CD1c-positive myeloid dendritic cell (primary cell): ENCODE measurements around the gene CEP192.
A peak's percentile ranks its signal among the peaks of the same experiment; 100 is the strongest.
"Not testable (repeated sequence)": the region's sequence is repeated elsewhere in the genome, so short reads cannot be mapped to it uniquely, and the experiment has no call there.

Experiments
- DNase-seq: peaks from one replicate; pipeline ENCODE4 v3.0.0-alpha.2; 2016; ENCODE audit errors: extremely low spot score

The CEP192 gene, protein sequence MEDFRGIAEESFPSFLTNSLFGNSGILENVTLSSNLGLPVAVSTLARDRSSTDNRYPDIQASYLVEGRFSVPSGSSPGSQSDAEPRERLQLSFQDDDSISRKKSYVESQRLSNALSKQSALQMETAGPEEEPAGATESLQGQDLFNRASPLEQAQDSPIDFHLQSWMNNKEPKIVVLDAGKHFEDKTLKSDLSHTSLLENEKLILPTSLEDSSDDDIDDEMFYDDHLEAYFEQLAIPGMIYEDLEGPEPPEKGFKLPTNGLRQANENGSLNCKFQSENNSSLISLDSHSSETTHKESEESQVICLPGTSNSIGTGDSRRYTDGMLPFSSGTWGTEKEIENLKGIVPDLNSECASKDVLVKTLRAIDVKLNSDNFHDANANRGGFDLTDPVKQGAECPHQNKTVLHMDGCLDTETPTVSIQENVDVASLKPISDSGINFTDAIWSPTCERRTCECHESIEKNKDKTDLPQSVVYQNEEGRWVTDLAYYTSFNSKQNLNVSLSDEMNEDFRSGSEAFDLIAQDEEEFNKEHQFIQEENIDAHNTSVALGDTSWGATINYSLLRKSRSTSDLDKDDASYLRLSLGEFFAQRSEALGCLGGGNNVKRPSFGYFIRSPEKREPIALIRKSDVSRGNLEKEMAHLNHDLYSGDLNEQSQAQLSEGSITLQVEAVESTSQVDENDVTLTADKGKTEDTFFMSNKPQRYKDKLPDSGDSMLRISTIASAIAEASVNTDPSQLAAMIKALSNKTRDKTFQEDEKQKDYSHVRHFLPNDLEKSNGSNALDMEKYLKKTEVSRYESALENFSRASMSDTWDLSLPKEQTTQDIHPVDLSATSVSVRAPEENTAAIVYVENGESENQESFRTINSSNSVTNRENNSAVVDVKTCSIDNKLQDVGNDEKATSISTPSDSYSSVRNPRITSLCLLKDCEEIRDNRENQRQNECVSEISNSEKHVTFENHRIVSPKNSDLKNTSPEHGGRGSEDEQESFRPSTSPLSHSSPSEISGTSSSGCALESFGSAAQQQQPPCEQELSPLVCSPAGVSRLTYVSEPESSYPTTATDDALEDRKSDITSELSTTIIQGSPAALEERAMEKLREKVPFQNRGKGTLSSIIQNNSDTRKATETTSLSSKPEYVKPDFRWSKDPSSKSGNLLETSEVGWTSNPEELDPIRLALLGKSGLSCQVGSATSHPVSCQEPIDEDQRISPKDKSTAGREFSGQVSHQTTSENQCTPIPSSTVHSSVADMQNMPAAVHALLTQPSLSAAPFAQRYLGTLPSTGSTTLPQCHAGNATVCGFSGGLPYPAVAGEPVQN (N-terminal part only)

DNA sequence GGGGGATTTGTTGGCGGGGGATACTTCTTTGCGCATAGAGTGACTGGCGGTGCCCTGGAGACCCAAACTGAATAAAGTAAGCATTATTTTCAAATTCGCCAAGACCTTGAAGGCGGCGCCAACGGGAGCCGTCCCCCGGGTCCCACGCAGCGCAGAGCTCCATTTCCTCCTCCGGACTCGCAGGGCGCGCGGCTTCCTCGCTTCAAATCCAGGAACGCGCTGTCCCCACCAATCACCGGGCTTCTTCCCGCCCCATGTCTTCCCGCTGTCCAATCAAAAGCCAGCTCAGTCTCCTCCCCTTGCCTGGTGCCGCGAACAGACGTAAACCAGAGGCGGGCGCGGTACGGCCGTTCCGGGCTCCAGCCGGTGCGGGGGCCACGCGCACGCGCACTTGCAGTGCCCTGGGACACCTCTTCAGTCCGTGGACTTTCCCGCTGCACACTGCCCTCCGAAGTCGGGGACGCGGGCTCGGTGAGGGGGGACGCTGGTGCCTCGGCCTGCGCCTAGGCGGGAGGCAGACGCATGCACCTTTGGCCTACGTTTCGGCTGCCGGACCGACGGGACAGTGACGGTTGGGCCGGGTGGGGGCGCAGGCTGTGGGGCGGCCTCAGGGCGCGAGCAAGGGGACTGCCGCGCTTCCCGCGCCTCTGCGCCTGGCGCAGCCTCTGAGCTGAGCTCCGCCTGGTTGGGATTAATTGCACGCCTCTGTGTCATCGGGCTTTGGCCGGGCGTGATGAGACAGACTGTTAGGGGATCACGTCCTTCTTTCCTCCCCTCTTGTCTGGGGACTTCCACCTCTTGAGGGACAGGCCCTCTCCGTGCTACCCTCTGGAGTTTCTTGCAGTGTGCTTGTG is at the start of gene CEP192:
TSS of gene CEP192 (plus strand) at position 396 of the 854 bp plus-strand sequence. CDS start 8,063 bp downstream, outside the sequence.
- peak; percentile 99 for DNase-seq

DNA sequence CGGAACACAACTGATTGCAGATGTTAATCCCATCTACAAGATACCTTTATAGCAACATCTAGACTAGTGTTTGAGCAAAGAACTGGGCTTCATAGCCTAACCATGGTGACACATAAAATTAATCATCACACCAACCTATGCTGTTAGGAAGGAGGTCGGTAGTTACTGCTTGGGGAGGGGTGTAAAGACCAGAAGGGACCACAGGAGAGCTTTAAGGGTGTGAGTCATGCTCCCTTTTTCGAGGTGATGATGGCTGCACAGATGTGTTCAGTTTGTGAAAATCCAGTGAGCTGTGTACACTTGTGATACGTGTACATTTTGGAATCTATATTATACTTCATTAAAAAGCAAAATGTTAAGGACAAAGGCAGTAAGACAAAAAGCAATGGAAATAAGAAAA is 47.9 kb upstream of the CEP192 start:
- DNase-seq, result no peak

DNA sequence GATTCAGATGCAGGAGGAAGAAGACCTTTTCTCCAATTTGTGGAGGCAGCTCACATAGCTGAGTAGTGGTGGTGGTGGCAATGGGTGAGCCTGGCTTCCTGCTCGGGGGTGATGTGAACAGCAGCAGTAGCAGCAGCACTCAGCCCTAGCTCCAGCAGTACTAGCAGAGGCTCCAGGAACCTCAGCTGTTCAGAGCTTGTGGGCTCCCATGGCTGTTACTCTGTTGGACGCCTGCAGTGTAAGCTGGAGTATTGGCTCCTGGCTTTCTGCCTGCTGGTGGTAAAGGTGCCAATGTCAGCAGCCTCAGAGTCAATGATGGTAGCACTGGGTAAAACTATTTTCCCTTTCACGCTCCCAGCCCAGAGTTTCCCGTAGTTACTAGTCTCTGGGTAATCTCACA is 46.5 kb upstream of the CEP192 start:
- no peak for DNase-seq

DNA sequence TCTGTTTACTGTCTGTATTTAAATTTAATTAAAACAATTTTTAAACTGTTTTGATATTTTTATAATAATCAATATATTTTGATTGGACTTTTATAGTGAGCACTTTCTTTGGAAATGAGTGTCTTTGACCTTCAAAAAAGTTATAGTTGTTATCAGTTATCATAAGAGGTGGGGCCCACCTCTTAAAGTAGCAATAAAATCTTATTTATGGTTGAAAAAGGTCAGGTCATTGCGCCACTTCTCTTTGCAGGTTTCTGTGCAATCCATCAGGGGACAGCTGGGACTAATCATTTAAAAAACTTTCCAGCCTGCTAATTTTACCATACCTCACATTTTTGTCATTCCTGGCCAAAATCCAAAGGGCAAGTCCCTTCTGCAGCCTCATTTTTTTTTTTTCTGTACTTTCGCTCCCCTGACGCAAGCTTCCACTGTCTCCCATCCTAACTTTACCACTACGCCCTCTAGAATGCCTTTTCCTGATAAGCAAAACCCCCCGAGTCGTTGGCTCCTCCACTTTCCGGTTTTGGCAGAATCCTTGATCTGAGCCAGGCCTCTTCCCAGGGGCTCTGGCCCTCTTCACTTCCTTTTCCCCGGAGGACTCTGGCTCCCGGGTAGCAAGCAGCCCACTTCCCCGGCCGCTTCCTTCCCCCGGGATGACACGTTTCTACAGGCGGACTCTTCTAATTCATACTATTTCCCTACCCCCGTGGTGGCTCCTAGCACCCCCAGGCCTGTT is 44.4 kb upstream of the CEP192 start:
- DNase-seq, result peak; percentile 65

DNA sequence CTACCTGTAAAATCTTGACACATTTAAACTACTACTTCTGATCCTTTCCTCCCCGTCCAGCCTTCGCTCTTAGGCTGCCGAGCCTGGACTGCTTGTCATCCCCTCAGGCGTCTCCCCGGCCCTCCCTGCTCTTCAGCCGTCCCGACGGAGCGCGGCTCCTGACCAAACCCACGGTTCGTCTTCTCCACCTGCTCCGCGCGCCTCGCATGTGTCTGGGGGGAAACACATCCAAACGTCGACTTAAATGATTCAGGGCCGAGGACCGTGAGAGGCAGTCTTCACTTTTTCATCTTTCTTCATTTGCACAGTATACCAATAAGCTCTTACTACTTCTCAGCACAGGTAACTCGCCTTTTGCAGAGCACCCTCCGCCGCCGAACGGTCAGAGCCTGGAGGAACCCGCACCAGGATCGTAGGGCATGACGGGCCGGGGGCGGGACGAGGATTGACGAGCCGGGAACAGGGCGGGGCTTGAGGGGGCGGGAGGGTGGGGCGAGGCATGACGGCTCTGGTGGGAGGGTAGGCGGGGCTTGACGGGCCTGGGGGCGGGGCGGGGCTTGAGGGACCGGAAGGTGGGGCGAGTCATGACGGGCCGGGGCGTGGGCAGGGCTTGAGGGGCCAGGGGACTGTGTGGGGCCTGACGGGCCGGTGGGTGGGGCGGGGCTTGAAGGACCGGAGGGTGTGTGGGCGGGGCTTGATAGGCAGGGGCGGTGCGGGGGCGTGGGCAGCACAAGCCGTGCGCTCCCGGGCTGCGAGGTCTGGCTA is 43.7 kb upstream of the CEP192 start, which contains the start of gene SEH1L:
TSS of gene SEH1L (plus strand) at position 727 of the 765 bp plus-strand sequence. CDS start 111 bp downstream, outside the sequence.
- DNase-seq, result peak; percentile 98

DNA sequence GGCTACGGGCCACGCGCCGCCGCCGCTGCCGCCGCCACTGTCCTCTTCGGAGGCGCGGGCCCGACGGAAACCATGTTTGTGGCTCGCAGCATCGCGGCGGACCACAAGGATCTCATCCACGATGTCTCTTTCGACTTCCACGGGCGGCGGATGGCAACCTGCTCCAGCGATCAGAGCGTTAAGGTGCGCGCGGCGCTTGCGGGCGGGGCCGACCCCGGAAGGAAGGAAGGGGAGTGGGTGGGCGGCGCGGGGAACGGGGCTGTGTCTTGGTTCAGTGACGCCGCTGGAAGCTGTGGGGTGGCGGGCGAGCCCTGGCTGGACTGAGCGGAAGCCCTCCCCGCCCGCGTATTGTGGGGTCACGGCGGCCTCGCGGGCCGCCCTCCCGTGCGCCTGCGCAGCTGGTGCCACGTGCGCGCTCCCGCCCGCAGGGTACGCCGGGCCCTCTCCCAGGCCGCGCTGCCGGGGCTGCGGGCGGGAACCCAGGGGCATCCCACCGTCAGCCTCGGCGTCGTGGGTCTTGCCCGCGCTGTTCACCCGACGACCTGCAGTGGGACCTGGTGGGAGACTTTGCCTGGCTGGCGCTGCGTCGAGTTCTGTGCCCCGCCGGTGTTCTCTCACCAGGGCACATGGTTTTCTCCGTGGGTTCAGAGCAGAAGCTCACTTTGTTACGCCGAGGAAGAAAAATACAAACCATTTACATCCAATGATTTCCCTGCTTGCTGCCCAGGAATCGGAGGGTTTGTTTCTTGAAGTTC is 42.9 kb upstream of the CEP192 start:
- peak; percentile 97 for DNase-seq

DNA sequence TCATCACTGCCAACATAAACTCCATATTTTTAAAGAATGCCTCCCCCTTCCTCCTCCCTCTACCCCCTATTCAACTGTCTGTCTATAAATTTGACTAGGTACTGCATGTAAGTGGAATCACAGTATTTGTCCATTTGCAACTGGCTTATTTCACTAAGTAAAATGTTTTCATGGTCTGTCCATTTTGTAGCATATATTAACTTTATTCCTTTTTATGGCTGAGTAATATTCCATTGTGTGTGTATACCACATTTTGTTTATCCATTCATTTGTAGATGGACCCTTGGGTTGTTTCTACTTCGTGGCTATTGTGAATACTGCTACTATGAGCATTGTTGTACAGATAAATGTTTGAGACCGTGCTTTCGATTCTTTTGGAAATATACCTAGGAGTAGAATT is 32.7 kb upstream of the CEP192 start:
- DNase-seq, result no peak

DNA sequence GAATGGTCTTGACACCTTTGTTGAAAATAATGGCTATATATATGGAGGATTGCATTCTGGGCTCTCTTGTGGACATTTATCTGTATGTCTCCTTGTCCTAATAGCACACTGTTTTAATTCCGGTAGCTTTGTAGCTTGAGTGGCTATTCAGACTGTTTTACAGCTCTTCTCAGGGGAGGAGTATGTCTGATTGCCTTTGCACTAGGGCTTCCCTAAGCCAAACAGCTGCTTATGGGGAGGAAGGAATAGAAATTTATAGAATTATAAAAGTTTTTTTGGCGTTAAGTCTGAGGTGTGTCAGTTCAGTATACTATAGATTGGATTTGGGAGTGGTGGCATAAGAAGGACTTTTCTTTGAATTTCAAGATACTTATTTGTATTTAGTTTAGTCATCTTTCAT is 30.8 kb upstream of the CEP192 start:
- no peak for DNase-seq

DNA sequence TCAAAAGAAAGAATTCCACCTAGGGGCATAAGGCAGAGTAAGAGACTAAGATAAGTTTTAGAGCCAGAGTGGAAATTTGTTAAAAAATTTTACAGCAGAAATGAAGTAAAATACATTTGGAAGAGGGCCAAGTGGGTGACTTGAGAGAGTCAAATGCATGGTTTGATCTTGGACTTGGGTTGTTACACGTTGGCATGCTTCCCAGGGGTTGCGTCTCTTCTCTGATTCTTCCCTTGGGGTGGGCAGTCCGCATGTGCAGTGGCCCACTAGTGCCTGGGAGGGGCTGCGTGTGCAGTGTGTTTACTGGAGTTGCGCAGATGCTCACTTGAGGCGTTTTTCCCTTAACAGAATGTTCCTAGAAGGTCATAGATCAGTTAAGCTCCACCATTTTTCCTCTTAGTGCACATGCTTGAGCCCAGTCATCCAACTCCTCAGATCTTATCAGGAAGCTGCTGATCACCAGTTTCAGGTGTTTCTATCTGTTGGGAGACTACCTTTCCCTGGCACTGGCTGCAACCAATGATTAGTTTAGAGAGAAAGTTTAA is 30.2 kb upstream of the CEP192 start:
- DNase-seq, result no peak

DNA sequence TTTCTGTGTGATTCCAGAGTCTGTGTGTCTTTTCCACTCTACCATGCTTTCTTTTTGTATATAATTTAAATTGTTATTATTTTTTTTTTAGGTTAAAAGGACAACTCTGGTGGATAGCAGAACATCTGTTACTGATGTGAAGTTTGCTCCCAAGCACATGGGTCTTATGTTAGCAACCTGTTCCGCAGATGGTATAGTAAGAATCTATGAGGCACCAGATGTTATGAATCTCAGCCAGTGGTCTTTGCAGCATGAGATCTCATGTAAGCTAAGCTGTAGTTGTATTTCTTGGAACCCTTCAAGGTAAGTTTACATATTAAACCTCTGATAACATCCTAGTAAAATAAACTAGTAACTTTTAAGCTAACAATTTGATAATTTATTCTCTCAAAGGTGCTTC is 28.1 kb upstream of the CEP192 start:
- no peak for DNase-seq

DNA sequence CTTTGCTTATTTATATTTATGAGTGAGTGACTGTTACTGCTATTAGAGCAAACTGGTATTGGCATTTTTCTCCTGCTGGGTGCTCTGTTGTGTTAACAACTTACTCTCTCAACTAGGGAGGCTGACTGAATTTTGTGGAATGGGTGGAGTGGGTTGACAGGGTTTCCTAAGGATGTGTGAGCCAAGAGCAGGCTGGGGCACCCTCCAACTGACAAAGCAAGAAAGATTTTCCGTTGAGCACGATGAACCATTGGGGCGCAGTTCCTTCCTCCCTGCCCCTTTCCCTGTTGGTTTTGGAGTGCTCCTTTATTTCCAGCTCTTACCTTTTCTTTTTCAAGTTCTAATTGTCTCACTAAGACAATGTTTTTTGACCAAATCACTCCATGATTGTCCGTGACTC is 23.0 kb upstream of the CEP192 start:
- no peak for DNase-seq

DNA sequence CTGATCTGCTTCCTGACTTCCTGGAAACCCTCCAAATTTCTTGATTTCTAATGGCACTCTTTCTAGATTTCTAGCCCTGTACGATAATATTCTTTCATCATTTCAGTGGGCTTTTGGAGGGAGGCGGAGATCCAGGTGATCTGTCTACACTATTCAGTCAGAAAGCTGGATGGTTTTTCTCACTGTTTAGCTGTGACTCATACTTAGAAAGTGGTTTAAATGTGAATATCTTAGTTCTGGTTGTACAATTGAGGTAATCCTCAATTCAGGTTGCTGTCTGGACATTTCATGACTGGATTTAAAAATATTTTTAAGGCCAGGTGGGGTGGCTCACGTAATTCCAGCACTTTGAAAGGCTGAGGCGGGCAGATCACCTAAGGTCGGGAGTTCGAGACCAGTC is 22.5 kb upstream of the CEP192 start:
- DNase-seq, result no peak

DNA sequence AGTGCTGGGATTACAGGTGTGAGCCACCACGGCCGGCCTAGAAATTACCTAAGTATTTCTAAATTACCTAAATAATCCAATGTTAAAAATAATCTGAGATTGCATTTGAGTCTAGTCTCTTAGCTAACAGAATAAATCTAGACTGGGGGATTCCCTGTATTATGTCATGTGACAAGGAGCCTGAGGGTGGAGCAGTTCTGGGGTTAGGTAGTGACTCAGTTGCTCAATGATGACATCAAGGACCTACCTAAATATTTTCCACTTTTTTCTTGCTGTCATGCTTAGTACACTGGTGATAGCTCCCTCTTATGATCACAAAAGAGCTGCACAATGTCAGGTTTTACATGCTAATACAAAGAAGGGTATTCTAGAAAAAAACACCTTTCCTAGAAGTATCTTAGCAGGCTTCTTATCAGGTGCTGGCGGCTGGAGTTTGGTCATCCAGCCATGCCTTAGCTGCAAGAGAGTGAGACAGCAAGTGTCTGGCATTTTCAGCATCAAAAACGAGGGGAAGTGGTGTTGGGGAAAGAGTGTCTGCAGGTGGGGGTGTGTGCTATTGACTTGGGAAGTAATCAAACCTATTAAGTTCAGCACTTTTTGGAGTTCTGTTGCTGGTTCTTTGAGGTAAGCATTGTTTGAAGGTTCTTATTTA is 17.5 kb upstream of the CEP192 start:
- DNase-seq, result no peak

DNA sequence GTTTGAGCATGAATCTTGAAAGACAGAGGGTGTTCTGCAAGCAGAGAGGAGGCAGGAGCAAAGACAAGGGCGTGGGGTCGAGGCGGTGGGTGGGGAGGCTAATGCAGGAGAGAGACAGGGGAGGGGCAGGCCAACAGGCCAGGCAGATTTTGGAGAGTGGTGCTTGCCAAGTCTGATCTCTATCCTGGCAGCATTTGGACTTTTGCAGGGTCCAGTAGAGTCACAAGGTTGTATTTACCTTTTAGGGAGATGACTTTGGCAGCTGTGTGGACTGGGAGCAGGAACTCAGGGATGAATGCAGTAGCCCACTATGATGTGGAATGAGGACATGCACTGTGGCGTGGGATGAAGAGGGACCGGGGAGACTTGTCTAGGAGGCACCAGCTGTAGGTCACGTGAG is 15.7 kb upstream of the CEP192 start:
- DNase-seq, result no peak

DNA sequence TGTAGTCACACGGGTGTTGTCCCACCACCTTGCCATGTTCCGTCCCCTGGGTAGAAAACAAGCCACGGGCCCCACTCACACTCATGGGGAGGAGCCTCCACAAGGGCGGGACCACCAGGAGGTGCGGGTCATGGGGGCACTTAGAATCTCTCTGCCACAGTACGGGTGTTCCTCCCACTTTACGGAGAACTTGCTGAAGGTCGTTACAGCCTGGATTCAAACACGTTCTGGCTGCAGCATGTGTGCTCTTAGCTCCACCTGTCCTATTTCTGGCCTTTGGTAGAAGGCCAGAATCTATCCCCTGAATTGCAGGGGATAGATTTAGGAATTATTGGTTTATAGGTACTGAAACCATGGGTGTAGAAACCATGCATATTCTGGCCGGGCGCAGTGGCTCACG is 14.9 kb upstream of the CEP192 start:
- no peak for DNase-seq

DNA sequence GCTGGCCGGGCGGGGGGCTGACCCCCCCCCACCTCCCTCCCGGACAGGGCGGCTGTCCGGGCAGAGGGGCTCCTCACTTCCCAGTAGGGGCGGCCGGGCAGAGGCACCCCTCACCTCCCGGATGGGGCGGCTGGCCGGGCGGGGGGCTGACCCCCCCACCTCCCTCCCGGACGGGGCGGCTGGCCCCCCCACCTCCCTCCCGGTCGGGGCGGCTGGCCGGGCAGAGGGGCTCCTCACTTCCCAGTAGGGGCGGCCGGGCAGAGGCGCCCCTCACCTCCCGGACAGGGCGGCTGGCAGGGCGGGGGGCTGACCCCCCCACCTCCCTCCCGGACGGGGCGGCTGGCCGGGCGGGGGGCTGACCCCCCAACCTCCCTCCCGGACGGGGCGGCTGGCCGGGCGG is 11.1 kb upstream of the CEP192 start:
- DNase-seq, result not testable (repeated sequence)

DNA sequence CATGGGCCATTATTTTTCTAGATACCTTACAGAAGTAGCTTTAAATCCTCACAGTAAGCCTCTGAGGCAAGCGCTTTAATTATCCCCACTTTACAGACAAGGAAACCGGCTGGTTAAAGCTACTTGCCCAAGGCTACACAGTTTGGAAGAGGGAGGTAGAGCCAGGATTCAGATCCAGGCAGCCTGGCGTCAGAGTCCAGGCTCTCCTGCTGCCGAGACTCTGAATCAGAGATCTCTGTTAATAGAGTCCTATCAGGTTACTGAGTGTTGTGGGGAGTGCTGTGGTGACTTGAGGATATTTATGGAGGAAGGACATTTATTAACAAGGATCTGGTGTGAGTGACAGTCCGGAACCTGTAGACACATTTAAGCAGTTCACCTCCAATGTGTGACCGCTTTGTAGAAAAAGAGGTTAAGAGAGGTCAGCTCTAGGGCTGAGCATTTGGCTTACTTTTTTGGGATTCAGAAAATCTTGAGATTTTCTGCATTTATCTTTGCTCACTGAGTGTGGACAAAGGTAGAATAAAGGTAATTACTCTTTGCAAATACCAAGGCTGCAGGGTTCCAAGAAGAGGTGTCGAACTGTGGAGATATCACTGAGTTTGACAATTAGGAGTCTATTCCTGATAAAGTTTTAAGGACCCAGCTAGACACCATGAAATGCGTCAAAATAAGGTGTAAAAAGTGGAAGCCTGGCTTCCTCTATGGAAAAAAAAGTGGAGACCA is 1.6 kb upstream of the CEP192 start:
- no peak for DNase-seq
